ENCODE data around the gene TMEM183A. TPM values are rescaled to one million over a fixed set of nuclear protein-coding genes. Genes with fewer than 3 reads are reported as not detected.

TMEM183A gene
- total and polyA plus RNA-seq, 2 experiments from 2014 or later = 55.1 to 128 TPM

GRCh38 chr1:203050826-203051225 is 43.7 kb downstream of the TMEM183A start:
- no peaks in the 10 kb centered on the region for H3K9me3 Mint-ChIP-seq
- Histone ChIP-seq H3K36me3 (ENCODE audit: insufficient read depth) (no peaks in the 10 kb centered on the region), H3K27me3 (ENCODE audit: insufficient read depth) (no peaks in the 10 kb centered on the region), H4K20me1 (replicated peaks; ENCODE audit: insufficient read depth) (no peaks in the 10 kb centered on the region), H3K4me2 (no peak overlapping the region), H3K79me2 (replicated peaks; ENCODE audit: insufficient read depth) (no peaks in the 10 kb centered on the region), H3K9me2 (ENCODE audit: insufficient read depth) (no peaks in the 10 kb centered on the region), H3F3A (replicated peaks; ENCODE audit: low read depth) (peaks cover 14% of the 10 kb centered on the region; the same call in 1 of the 2 replicates), H3K4me1 (ENCODE audit: insufficient read depth) (peaks cover 47% of the 10 kb centered on the region), H3K4me3 (no peak overlapping the region), H2AFZ (no peak overlapping the region), H3K27ac (ENCODE audit: low read depth) (no peak overlapping the region)
- peaks cover 11% of the 10 kb centered on the region for H3K27me3 Mint-ChIP-seq (ENCODE audit: insufficient read depth, low read depth, poor library complexity)
- H3K27ac Mint-ChIP-seq = no peak overlapping the region
- peaks cover 56% of the 10 kb centered on the region for H3K4me1 Mint-ChIP-seq
- H3K4me3 Mint-ChIP-seq = no peak overlapping the region
- H3K36me3 Mint-ChIP-seq (ENCODE audit: low read depth) = no peaks in the 10 kb centered on the region; the same call in 2 of the 3 replicates
- DNase-seq (ENCODE audit: low spot score) = no peak
- ATAC-seq = no peak
- TF ChIP-seq CREB1 (CRISPR knock-in tag; IDR thresholded peaks at IDR 0.05; ENCODE audit: low read depth) (no peak), JUNB (IDR thresholded peaks at IDR 0.05; ENCODE audit: unreplicated experiment) (no peak), ZNF114 (CRISPR knock-in tag; IDR thresholded peaks at IDR 0.05) (no peak), ZNF462 (CRISPR knock-in tag; IDR thresholded peaks at IDR 0.05) (no peak), POLR2AphosphoS5 (IDR thresholded peaks at IDR 0.05; ENCODE audit: low read depth) (no peak), EZH2phosphoT487 (IDR thresholded peaks at IDR 0.05; ENCODE audit: unreplicated experiment) (no peak), NANOG (IDR thresholded peaks at IDR 0.05; ENCODE audit: borderline replicate concordance) (no peak), EZH2 (IDR thresholded peaks at IDR 0.05; ENCODE audit: low read depth, unreplicated experiment) (no peak), ZNF331 (CRISPR knock-in tag; IDR thresholded peaks at IDR 0.05; ENCODE audit: low read depth) (no peak), REST (IDR thresholded peaks at IDR 0.05; ENCODE audit: unreplicated experiment) (no peak), ETS1 (IDR thresholded peaks at IDR 0.05) (no peak), STAT1 (IDR thresholded peaks at IDR 0.05; ENCODE audit: unreplicated experiment) (no peak), CTCF (conservative IDR thresholded peaks at IDR 0.05; ENCODE audit: low read depth in 2 of 2) (no peak)
